ENCODE results near the gene IRAK2.

- TF ChIP-seq CTCF (IDR thresholded peaks at IDR 0.05) = no peak
- no peak for TF ChIP-seq POLR2A (IDR thresholded peaks at IDR 0.05)
Observed at GRCh38 chr3:10259036-10259435, 94.3 kb downstream of the IRAK2 start.

Measured in lower leg skin (tissue), 3 donors.